BE2C (cell line): ENCODE data around the gene BICDL2.

Source experiments
- DNase-seq: peaks from one replicate; pipeline ENCODE4 v3.0.0-alpha.2; 2020
- H3K27me3 ChIP-seq: fragments of 250-450 bp; sonication (Bioruptor Pico); 2 replicates; pipeline ENCODE4 v1.5.1; 2020; ENCODE audit warnings: mild to moderate bottlenecking
- H3K36me3 ChIP-seq: fragments of 250-450 bp; sonication (Bioruptor Pico); 2 replicates; pipeline ENCODE4 v1.5.1; 2020; ENCODE audit warnings: mild to moderate bottlenecking
- H3K4me1 ChIP-seq: fragments of 250-450 bp; sonication (Bioruptor Pico); 2 replicates; pipeline ENCODE4 v1.5.1; 2020
- H3K4me3 ChIP-seq: 2 replicates; pipeline ENCODE4 v1.5.1; 2011; ENCODE audit warnings: low read depth, low read length
- H3K9me3 ChIP-seq: fragments of 250-450 bp; sonication (Bioruptor Pico); 2 replicates; pipeline ENCODE4 v1.5.1; 2020
- CTCF ChIP-seq: IDR thresholded peaks from 2 replicates; pipeline ENCODE4 v1.5.1; 2012; ENCODE audit warnings: mild to moderate bottlenecking, low read depth, low read length

BICDL2 gene

GRCh38 chr16:3013998-3014690 is 22.6 kb downstream of the BICDL2 start:
- no peak overlapping the region for H3K4me3 ChIP-seq

GRCh38 chr16:3013491-3013951 is 23.2 kb downstream of the BICDL2 start:
- no peak for DNase-seq
- H3K27me3 ChIP-seq = peaks cover 10% of the 10 kb centered on the region; the same call in 1 of the 2 replicates
- H3K36me3 ChIP-seq = no peaks in the 10 kb centered on the region
- H3K4me3 ChIP-seq = no peak overlapping the region
- TF ChIP-seq CTCF = no peak
- peaks cover 1% of the 10 kb centered on the region; the same call in 1 of the 2 replicates for H3K4me1 ChIP-seq
- no peaks in the 10 kb centered on the region for H3K9me3 ChIP-seq

More at GRCh38 chr16:3013998-3014690, 22.6 kb downstream of the BICDL2 start:
- peaks cover 10% of the 10 kb centered on the region; the same call in 1 of the 2 replicates for H3K27me3 ChIP-seq
- no peaks in the 10 kb centered on the region for H3K9me3 ChIP-seq
- no peak for TF ChIP-seq CTCF
- peaks cover 2% of the 10 kb centered on the region; the same call in 1 of the 2 replicates for H3K4me1 ChIP-seq
- no peak for DNase-seq
- no peaks in the 10 kb centered on the region for H3K36me3 ChIP-seq

GRCh38 chr16:3012828-3013420 is 23.8 kb downstream of the BICDL2 start, which contains the start of gene CLDN9:
Gene CLDN9 (plus strand): TSS chr16:3012923. CDS start chr16:3013363, 440 bp downstream.
- H3K27me3 ChIP-seq = peaks cover 10% of the 10 kb centered on the region; the same call in 1 of the 2 replicates
- H3K36me3 ChIP-seq = no peaks in the 10 kb centered on the region
- no peak for DNase-seq
- H3K4me1 ChIP-seq = no peaks in the 10 kb centered on the region
- no peak for TF ChIP-seq CTCF
- no peak within 1 kb of the TSS for H3K4me3 ChIP-seq
- no peaks in the 10 kb centered on the region for H3K9me3 ChIP-seq

GRCh38 chr16:3012246-3012645 is 24.5 kb downstream of the BICDL2 start:
- no peaks in the 10 kb centered on the region for H3K4me1 ChIP-seq

GRCh38 chr16:3010510-3010909 is 26.2 kb downstream of the BICDL2 start:
- no peak for DNase-seq
- Histone ChIP-seq H3K4me1 (no peaks in the 10 kb centered on the region), H3K36me3 (no peaks in the 10 kb centered on the region), H3K4me3 (no peak overlapping the region), H3K27me3 (peaks cover 10% of the 10 kb centered on the region; the same call in 1 of the 2 replicates), H3K9me3 (no peaks in the 10 kb centered on the region)
- no peak for TF ChIP-seq CTCF

More at GRCh38 chr16:3012246-3012645, 24.5 kb downstream of the BICDL2 start:
- Histone ChIP-seq H3K27me3 (peaks cover 10% of the 10 kb centered on the region; the same call in 1 of the 2 replicates), H3K4me3 (no peak overlapping the region), H3K9me3 (no peaks in the 10 kb centered on the region), H3K36me3 (no peaks in the 10 kb centered on the region)
- TF ChIP-seq CTCF = no peak
- DNase-seq = no peak
